Activated T-helper 17 cell treated with anti-CD3 and anti-CD28 coated beads, Interleukin-2, amount 50 U/mL, for 72 hours (primary cell): ENCODE data around the gene TMEM41B. TPM values are rescaled to one million over a fixed set of nuclear protein-coding genes. Genes with fewer than 3 reads are reported as not detected.
"Not testable (repeated sequence)": the region's sequence is repeated elsewhere in the genome, so short reads cannot be mapped to it uniquely, and the experiment has no call there.

Experiments used
- ATAC-seq: fragments of 150-1000 bp; cut with Tn5 transposase; replicated peaks from 2 replicates; pipeline ENCODE4 v1.10.0; 2021; ENCODE audit warnings: mild to moderate bottlenecking, moderate library complexity
- H3K27ac Mint-ChIP-seq: one replicate; pipeline ENCODE4 v1.8.0; 2022; ENCODE audit warnings: mixed read lengths
- H3K27me3 Mint-ChIP-seq: one replicate; pipeline ENCODE4 v1.8.0; 2022; ENCODE audit warnings: mixed read lengths
- H3K36me3 Mint-ChIP-seq: one replicate; pipeline ENCODE4 v1.8.0; 2022; ENCODE audit warnings: low read depth, mild to moderate bottlenecking, mixed read lengths
- H3K4me1 Mint-ChIP-seq: one replicate; pipeline ENCODE4 v1.8.0; 2022; ENCODE audit warnings: mixed read lengths
- H3K4me3 Mint-ChIP-seq: one replicate; pipeline ENCODE4 v1.8.0; 2022; ENCODE audit warnings: mild to moderate bottlenecking, mixed read lengths
- H3K9me3 Mint-ChIP-seq: one replicate; pipeline ENCODE4 v1.8.0; 2022; ENCODE audit warnings: mixed read lengths
- total RNA-seq, 2 donors: library from RNA; stranded (reverse); gene quantifications; one replicate each; pipeline ENCODE4 v1.2.3, GENCODE V29; 2022

The TMEM41B gene
- total RNA-seq, 2 donors from 2014 or later, result 24.2 to 33.5 TPM

DNA sequence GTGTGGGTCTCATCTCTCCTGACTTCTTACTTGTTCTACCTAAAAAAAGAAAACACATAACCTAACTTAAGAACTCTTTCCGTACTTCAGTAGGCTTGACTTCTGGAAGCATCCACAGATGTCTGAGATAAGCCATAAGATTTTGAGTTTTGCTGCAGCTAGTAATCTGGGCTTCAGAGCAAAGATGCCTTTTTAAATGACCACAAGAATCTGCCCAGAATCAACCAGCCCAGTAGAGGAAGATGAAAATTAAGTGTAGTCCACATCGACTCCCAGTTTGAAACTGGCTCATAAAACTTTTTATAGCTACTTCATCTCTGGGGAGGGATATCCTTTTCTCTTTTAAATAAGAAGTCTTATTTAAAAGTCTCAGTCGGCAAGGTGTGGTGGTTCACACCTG lies 60.0 kb downstream of the TMEM41B start:
- Mint-ChIP-seq H3K4me3 (no peak overlapping the region), H3K36me3 (peaks cover 11% of the 10 kb centered on the region), H3K27me3 (no peaks in the 10 kb centered on the region), H3K9me3 (no peaks in the 10 kb centered on the region), H3K27ac (no peak overlapping the region), H3K4me1 (peaks cover 21% of the 10 kb centered on the region)
- ATAC-seq, result no peak

DNA sequence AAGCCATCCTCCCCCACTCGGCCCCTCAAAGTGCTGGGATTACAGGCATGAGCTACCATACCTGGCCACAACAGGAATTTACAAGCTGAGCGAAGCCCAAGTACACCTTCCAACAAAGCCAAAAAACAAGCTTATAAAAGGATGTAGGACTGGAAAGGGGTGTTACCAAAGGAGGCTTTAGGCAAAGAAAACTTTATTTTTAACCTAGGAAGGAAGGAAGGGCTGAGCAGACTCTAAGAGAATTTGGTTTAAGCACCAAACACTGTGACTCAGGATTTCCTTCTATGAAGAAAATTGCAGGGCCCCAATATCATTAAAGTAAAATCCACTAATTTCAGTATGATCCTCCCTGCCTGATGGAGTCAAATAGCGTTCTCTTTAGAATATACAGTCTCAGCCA lies 61.3 kb downstream of the TMEM41B start:
- Mint-ChIP-seq H3K4me1 (peaks cover 21% of the 10 kb centered on the region), H3K4me3 (no peak overlapping the region), H3K36me3 (peaks cover 5% of the 10 kb centered on the region), H3K27me3 (no peaks in the 10 kb centered on the region), H3K27ac (no peak overlapping the region), H3K9me3 (no peaks in the 10 kb centered on the region)
- ATAC-seq, result no peak

DNA sequence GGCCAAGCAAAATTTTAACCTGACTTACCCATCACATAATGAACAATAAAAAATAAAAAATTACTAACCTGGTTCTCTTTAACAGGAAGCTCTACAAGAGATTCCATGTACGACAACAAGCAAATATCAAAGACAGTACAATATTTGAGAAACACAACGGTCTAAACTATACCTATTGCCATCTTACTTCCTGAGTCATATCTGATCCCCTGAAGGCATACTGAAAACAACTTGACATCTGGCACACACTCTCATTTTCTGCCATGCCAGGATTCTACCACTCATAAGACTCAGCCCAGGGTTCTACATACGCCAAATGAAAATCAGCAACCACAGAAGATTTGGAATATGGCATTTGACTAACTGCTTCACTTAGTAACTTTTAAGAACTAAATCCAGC lies 63.1 kb downstream of the TMEM41B start:
- H3K27ac Mint-ChIP-seq, result peak overlapping the region; percentile 86
- peaks cover 5% of the 10 kb centered on the region for H3K36me3 Mint-ChIP-seq
- peak overlapping the region; percentile 74 for H3K4me3 Mint-ChIP-seq
- peak; percentile 75 for ATAC-seq
- H3K4me1 Mint-ChIP-seq, result peaks cover 26% of the 10 kb centered on the region
- no peaks in the 10 kb centered on the region for H3K27me3 Mint-ChIP-seq
- H3K9me3 Mint-ChIP-seq, result no peaks in the 10 kb centered on the region

DNA sequence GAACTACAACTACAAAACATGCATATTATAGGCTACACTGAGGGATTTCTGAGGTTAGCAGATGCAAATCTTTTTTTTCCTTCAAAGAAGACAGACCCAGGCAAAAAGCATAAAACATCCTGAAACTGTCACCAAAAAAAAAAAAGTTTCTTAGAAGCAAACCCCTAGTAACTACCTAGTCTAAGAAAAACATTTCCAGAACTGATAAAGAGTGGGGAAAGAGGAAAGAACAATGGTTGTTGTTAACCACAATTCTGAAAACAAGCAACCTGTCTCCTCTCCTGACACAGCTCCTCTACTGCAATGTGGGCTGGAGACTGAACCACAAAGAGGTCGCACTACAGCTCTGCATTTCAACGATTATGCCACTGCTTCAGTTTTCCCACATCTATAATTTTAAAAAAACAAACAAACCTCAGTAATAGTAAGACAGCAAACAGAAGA lies 64.2 kb downstream of the TMEM41B start:
- Mint-ChIP-seq H3K4me1 (peaks cover 26% of the 10 kb centered on the region), H3K27ac (peak overlapping the region; percentile 86), H3K27me3 (no peaks in the 10 kb centered on the region), H3K36me3 (peaks cover 3% of the 10 kb centered on the region), H3K9me3 (no peaks in the 10 kb centered on the region), H3K4me3 (peak overlapping the region; percentile 74)
- peak; percentile 86 for ATAC-seq

DNA sequence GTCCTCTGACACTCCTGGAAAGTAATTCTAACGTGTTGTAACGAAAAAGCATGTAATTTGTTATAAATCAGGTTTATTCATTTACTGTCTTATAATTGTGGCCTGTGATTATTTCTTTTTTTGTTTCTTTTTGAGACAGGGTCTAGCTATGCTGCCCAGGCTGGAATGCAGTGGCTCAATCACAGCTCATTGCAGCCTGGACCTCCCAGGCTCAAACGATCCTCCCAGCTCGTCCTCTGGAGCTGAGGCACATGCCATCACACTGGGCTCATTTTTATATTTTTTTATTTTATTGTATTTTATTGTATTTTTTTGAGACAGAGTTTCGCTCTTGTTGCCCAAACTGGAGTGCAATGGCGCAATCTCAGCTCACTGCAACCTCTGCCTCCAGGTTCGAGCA lies 65.1 kb downstream of the TMEM41B start:
- Mint-ChIP-seq H3K9me3 (no peaks in the 10 kb centered on the region), H3K4me1 (peaks cover 26% of the 10 kb centered on the region), H3K4me3 (no peak overlapping the region), H3K36me3 (no peaks in the 10 kb centered on the region), H3K27me3 (no peaks in the 10 kb centered on the region), H3K27ac (no peak overlapping the region)
- no peak for ATAC-seq

DNA sequence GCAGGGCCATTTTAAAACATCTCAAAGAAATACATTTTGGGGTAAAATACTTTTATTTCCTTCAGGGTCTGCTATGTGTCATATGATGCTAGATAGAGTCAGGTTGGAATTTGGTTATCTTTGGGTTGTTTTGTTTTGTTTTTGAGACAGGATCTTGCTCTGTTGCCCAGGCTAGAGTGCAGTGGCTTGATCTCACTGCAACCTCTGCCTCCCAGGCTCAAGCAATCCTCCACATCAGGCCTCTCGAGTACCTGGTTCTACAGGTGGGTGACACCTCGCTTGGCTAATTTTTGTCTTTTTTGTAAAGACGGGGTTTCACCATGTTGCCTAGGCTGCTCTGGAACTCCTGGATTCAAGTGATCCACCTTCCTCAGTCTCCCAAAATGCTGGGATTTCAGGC lies 66.5 kb downstream of the TMEM41B start:
- peaks cover 23% of the 10 kb centered on the region for H3K4me1 Mint-ChIP-seq
- H3K4me3 Mint-ChIP-seq, result no peak overlapping the region
- no peaks in the 10 kb centered on the region for H3K27me3 Mint-ChIP-seq
- H3K27ac Mint-ChIP-seq, result no peak overlapping the region
- ATAC-seq, result no peak
- H3K36me3 Mint-ChIP-seq, result no peaks in the 10 kb centered on the region
- no peaks in the 10 kb centered on the region for H3K9me3 Mint-ChIP-seq

DNA sequence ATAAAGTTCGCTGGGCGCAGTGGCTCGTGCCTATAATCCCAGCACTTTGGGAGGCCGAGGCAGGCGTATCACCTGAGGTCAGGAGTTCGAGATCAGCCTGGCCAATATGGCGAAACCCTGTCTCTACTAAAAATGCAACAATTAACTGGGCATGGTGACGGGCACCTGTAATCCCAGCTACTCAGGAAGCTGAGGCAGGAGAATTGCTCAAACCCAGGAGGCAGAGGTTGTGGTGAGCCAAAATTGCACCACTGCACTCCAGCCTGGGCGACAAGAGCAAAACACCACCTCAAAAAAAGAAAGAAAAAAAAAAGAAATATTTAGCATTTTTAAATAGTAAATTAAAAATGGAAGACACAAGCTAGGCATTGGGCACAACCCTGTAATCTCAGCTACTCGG lies 78.2 kb downstream of the TMEM41B start:
- not testable (repeated sequence) for H3K27me3 Mint-ChIP-seq, H3K4me3 Mint-ChIP-seq, H3K9me3 Mint-ChIP-seq, H3K36me3 Mint-ChIP-seq, H3K27ac Mint-ChIP-seq, ATAC-seq
- peaks cover 19% of the 10 kb centered on the region for H3K4me1 Mint-ChIP-seq

DNA sequence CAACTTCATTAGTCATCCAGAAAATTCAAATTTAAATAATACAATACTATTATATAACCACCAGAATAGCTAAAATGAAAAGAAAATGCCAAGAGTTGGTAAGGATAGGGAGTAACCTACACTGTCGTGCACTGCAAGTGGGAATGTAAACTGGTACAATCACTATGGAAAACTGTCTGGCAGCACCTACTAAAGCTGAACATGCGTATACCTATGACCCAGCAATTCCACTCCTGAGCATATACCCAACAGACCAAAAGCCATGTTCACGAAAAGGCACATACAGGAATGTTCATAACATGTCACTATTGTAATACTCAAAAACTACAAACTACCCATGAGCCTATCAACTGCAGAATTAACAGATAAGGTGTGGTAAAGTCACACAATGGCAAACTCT lies 81.9 kb downstream of the TMEM41B start:
- Mint-ChIP-seq H3K9me3 (no peaks in the 10 kb centered on the region), H3K4me3 (no peak overlapping the region), H3K27ac (no peak overlapping the region), H3K27me3 (no peaks in the 10 kb centered on the region), H3K36me3 (no peaks in the 10 kb centered on the region), H3K4me1 (peaks cover 12% of the 10 kb centered on the region)
- no peak for ATAC-seq

DNA sequence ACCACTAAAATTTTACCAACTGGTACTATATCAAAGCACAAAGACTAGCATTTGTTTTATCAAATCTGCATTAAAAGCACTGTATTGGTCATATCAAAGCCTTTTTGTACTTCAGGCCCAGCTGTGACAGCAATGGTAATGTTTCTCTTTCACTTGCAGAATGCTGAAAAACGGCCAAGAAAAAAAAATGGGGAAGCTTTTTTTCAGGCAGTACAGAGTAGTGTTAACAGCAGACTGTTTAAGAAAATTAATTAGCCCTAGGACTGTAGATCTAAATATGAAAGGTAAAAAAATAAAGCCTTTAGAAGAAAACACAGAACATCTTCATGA lies 82.6 kb downstream of the TMEM41B start:
- Mint-ChIP-seq H3K4me1 (peaks cover 12% of the 10 kb centered on the region), H3K9me3 (no peaks in the 10 kb centered on the region), H3K27me3 (no peaks in the 10 kb centered on the region), H3K4me3 (peak overlapping the region; percentile 59), H3K36me3 (no peaks in the 10 kb centered on the region), H3K27ac (no peak overlapping the region)
- ATAC-seq, result no peak

Other genes starting within 250 kb of the TMEM41B start
- gene SCUBE2, start 223.0 kb downstream of the TMEM41B start, total RNA-seq, result under 1 TPM in 1 of 2 donors, not detected in 1; 0.66 TPM
- gene DENND5A, start 49.2 kb downstream of the TMEM41B start, total RNA-seq, result 10 to 100 TPM; 18.9 to 68.5 TPM
- 100 to 1,000 TPM in 1 of 2 donors, 10 to 100 TPM in 1; 70.5 to 150 TPM for gene IPO7, start 70.1 kb upstream of the TMEM41B start, total RNA-seq
- 10 to 100 TPM; 53.8 to 54.2 TPM for gene ZNF143, start 146.4 kb upstream of the TMEM41B start, total RNA-seq